GM12864 (cell line): ENCODE data around the gene MAST2.
"Not testable (repeated sequence)": the region's sequence is repeated elsewhere in the genome, so short reads cannot be mapped to it uniquely, and the experiment has no call there.

Experiments
- DNase-seq: peaks from one replicate; pipeline ENCODE4 v3.0.0-alpha.2; 2011; ENCODE audit warnings: low read depth
- H3K4me3 ChIP-seq: 2 replicates; pipeline ENCODE4 v1.5.1; 2011; ENCODE audit warnings: mild to moderate bottlenecking, low read depth, low read length, control low read depth
- CTCF ChIP-seq: IDR thresholded peaks from 2 replicates; pipeline ENCODE4 v1.5.1; 2011; ENCODE audit warnings: low read depth, mild to moderate bottlenecking, moderate library complexity, low read length, control low read depth, inconsistent platforms; ENCODE audit errors: missing control alignments

MAST2 gene

GRCh38 chr1:45868861-45869260, 65.4 kb downstream of the MAST2 start:
- DNase-seq = no peak
- TF ChIP-seq CTCF = no peak
- no peak overlapping the region for H3K4me3 ChIP-seq

- DNase-seq = no peak
- H3K4me3 ChIP-seq = no peak overlapping the region
- no peak for TF ChIP-seq CTCF
These were observed 67.1 kb downstream of the MAST2 start for GRCh38 chr1:45870500-45870899.

- DNase-seq, H3K4me3 ChIP-seq: not testable (repeated sequence)
These were observed 68.9 kb downstream of the MAST2 start for GRCh38 chr1:45872173-45872801.

GRCh38 chr1:45876000-45876617, 72.7 kb downstream of the MAST2 start:
- no peak for DNase-seq
- no peak for TF ChIP-seq CTCF
- no peak overlapping the region for H3K4me3 ChIP-seq

GRCh38 chr1:45877264-45877663, 73.9 kb downstream of the MAST2 start:
- TF ChIP-seq CTCF = no peak
- no peak for DNase-seq
- H3K4me3 ChIP-seq = no peak overlapping the region

GRCh38 chr1:45879885-45880598, 76.6 kb downstream of the MAST2 start:
- TF ChIP-seq CTCF = no peak

GRCh38 chr1:45880930-45881329, 77.5 kb downstream of the MAST2 start:
- TF ChIP-seq CTCF = no peak
- DNase-seq = no peak
- H3K4me3 ChIP-seq = no peak overlapping the region

More at GRCh38 chr1:45879885-45880598, 76.6 kb downstream of the MAST2 start:
- DNase-seq = no peak
- no peak overlapping the region for H3K4me3 ChIP-seq
